NCI-H82 treated with DMSO at 0.1 percent for 48 hours (cell line): ENCODE measurements around the gene ANKRD39.
"Not testable (repeated sequence)": the region's sequence is repeated elsewhere in the genome, so short reads cannot be mapped to it uniquely, and the experiment has no call there.

ENCODE experiments used
- DNase-seq: peaks from one replicate; lab custom pipeline; 2025; ENCODE audit not compliant: unreplicated experiment; lab: John Stamatoyannopoulos, UW

Gene ANKRD39

DNA sequence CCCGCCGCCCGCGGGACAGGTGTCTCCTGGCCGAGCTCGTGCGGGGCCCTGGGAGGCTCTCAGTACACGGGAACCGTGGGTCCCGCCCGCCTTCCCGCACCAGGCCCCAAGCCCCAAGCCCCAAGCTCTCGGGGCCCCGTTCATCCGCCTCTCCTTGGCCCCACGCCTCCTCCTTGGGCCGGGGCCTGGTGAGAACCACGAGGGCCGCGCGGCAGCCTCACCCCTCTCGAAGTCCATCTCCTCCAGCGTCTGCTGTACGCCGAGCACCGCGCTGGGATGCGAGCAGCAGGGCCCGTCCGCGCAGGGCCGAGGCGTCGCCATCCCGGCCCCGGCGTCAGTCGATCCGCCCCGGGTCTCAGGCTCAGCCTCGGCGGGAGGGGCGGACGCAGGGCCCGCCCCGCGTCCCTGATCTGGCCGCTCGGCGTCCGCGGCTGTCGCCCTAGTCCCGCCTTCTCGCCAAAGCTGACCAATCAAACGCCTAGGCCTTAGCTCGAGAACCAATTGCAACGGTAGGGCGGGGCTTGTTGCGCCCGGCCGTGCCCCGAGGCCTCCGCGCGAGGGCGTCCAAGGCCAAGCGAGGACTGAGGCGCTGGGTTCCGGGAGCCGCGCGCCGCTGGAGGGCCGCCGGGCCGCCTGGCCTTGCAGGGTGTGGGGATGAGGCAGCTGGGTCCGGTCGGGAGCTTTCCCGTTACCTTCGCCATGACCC, at the start of gene ANKRD39:
Gene ANKRD39 (minus strand): TSS at position 350 of the 706 bp plus-strand sequence. CDS start 29 bp downstream, at position 321.
- peak; percentile 97 for DNase-seq

DNA sequence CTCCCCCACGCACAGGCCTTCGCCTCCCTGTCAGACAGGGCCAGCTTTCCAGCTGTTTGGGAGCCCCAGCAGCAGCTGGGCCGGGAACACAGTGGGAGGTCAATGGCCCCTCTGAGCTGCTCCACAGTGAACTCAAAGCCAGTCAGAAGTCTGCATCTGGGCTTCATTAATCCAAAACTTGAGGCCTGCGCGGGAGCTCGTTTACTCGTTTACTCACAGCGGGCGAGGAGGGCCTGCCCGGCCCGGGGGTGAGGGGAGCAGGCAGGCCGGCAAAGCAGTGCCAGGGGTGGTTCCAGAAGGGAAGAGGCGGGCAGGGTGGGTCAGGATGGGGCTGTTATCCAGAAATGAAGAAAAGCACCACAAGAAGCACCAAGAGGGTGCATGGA, 48.9 kb upstream of the ANKRD39 start:
- DNase-seq, result no peak

- no peak for DNase-seq
Observed at GRCh38 chr2:96903815-96904214, 46.0 kb upstream of the ANKRD39 start.

GRCh38 chr2:96903318-96903717, 45.5 kb upstream of the ANKRD39 start:
- DNase-seq, result no peak

DNA sequence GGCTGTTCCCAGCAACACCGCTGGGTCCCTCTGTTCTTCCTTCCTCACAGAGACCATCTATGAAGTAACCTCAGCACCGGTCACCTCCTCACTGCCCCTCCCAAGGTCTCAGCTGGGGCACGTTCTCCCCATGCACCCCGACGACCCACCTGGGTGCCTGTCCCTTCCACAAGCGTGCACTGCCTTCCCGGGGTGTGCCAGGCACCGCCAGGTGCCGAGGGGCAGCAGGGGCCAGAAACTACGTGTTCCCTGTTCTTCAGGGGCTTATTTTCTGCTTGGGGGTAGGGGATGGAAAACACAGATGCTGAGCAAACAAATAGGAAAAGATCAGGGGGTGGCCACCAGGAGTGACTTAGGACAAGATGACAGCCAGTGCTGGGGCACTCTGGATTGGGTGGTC, 42.4 kb upstream of the ANKRD39 start:
- no peak for DNase-seq

- no peak for DNase-seq
Observed at GRCh38 chr2:96899413-96899741, 41.6 kb upstream of the ANKRD39 start.

DNA sequence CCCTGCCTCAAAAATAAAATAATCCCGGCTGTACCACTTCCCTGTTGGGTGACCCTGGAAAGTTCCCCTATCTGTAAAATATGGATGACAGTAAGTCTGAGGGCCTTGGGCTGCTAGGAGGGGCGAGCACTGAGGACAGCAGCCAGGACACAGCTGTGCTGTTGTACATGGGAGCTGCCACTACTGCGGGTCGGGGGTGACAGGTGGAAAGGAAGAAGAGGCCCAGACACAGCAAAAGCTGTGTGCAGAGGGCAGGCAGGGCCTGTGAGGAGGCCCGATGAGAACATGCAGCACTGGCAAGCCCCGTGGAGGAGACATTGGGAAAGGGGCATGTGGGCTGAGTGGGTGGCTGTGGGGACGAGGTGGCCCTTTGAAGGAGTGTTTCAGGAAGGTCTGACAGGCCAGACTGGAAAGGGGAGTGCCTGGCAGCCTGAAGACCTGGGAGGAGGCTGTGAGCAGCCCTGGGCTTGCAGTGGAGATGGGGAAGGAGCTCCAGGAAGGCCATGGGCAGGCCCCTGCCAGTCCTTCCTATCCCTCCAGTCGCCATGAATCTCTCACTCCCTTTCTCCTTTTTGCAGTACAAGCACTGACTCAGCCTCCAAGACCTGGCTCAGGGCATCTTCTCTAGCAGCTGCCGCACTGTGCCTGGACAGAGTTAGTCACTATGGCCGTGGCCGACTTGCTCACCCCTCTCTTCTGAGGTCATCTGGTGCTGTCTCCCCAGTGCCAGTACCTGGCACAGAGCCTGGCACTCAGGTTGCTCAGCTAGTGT, 41.0 kb upstream of the ANKRD39 start:
- no peak for DNase-seq

GRCh38 chr2:96898135-96898505, 40.3 kb upstream of the ANKRD39 start:
- DNase-seq, result no peak

GRCh38 chr2:96897491-96898134, 39.8 kb upstream of the ANKRD39 start:
- DNase-seq, result no peak

GRCh38 chr2:96895746-96896651, 38.2 kb upstream of the ANKRD39 start:
- DNase-seq, result no peak

DNA sequence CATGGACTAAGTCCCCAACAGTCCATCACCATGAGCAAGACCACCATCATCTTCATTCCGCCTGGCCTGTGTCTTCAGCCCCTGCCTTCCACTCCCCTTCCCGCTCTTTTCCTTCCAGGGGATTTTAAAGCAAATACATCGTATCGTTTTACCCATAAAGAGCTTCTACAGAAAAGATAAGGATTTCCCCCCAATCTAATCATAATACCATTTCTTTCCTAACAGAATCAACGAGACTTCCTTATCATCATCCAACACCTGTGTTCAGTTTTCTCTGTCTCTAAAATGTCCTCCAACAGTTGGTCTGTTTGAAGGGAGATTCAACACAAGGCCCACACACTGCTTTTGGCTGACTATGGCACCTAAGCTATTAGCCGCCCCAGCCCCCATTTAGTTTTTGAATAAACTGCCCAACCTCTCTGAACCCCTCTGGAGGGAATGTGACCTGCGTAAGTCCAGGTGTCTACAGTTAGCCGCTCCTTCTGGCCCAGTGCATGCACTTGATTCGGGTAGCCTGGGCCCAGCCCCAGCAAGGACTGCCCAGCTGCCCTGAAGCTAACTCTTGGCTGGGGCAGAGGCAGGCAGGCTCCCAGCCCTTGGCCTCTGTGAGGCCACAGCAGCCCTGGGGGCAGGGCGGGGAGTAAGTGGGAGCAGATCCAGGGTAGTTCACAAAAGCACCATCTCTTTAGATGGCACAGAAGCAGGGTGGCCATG, 37.4 kb upstream of the ANKRD39 start:
- no peak for DNase-seq

- DNase-seq, result no peak
Observed at GRCh38 chr2:96894151-96894531, 36.3 kb upstream of the ANKRD39 start.

GRCh38 chr2:96893289-96894150, 35.7 kb upstream of the ANKRD39 start:
- DNase-seq, result no peak

GRCh38 chr2:96891591-96892333, 33.9 kb upstream of the ANKRD39 start:
- DNase-seq, result no peak

DNA sequence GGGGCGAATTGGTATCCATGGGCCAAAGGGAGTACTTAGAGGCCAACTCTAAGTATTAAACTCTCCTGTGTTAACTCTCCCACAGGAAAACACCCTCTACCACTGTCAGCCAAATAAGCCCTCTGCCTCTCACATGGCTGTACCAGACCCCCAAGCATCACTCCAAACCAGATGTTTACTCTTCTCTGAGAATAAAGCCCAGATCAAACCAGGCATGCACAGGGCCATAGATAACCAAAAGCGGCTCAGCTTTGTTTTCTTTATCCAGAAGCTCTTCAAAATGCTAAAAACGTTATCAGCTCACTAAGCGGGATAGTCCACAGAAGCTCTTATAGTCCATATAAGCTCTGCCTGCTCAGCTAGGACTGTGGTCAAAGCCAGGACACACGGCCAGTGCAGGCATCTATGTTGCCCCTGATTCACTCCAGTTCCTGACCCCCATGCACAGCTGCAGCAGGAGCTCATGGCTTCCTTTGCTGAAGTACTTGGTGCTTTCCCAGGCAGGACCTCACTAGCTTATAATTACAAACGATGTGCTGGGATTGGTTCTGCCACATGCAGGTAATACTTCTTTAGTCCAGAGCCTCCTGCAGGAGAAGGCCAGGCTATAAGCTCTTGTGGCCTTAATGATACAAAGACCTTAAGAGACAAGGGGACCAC, 33.0 kb upstream of the ANKRD39 start:
- no peak for DNase-seq

GRCh38 chr2:96890252-96890651, 32.4 kb upstream of the ANKRD39 start:
- no peak for DNase-seq

DNA sequence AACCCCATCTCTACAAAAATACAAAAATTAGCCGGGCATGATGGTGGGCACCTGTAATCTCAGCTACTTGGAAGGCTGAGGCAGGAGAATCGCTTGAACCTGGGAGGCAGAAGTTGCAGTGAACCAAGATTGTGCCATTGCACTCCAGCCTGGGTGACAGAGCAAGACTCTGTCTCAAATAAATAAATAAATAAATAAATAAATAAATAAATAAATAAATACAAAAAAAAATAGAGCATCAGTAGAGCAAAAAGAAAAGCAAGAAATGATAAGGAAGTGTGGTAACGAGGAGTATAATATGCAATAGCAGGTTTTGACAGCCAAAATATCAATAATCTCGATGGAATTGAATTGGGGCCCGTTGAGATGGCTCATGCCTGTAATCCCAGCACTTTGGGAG, 31.7 kb upstream of the ANKRD39 start:
- DNase-seq, result not testable (repeated sequence)
